Activated CD4-positive, alpha-beta T cell treated with anti-CD3 and anti-CD28 coated beads, Interleukin-2, amount 10 ng/mL, durations not matched to agents 24 days and 14 days (primary cell): ENCODE data around the gene FAM47A. TPM values are rescaled to one million over a fixed set of nuclear protein-coding genes. Genes with fewer than 3 reads are reported as not detected.

Experiments
- DNase-seq: peaks from one replicate; pipeline ENCODE4 v3.0.0; 2022
- H3K27ac Mint-ChIP-seq: one replicate; pipeline ENCODE4 v1.8.0; 2022; ENCODE audit warnings: mild to moderate bottlenecking, mixed read lengths
- H3K27me3 Mint-ChIP-seq: one replicate; pipeline ENCODE4 v1.8.0; 2022; ENCODE audit warnings: mixed read lengths
- H3K36me3 Mint-ChIP-seq: one replicate; pipeline ENCODE4 v1.8.0; 2022; ENCODE audit warnings: low read depth, mild to moderate bottlenecking, mixed read lengths
- H3K4me1 Mint-ChIP-seq: one replicate; pipeline ENCODE4 v1.8.0; 2021; ENCODE audit warnings: mixed read lengths
- H3K4me3 Mint-ChIP-seq: one replicate; pipeline ENCODE4 v1.8.0; 2022; ENCODE audit warnings: mild to moderate bottlenecking, moderate library complexity, mixed read lengths
- H3K9me3 Mint-ChIP-seq: one replicate; pipeline ENCODE4 v1.8.0; 2021; ENCODE audit warnings: mixed read lengths
- intact Hi-C: fragments of 100-400 bp; cut with micrococcal nuclease; formaldehyde crosslinking; loops from one replicate; pipeline ENCODE4 v1.15.1; 2023
- total RNA-seq: library from RNA; stranded (reverse); gene quantifications from 2 replicates; pipeline ENCODE4 v1.2.3, GENCODE V29; 2022

The FAM47A gene
- not detected in 2 replicates for total RNA-seq

DNA sequence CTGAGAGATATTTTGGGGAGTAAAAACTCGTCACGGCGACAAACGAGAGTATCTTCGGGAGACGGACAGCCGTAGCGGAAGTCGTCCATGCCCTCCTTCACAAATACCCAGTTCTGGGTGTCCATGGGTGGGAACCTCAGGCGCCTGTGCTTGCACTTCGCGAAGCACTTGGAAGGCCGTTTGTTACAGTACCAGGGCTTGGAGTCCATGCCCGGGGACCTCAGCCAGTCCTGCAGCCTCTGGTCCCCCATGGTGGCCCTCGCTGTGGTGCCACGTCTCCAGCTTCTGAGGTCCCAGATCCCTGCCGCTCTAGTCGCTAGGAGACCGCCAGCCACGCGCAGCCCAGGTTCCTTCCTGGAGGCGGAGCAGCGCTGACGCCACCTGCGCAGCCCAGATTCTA, at the start of gene FAM47A:
Gene FAM47A (minus strand): TSS at position 287 of the 400 bp plus-strand sequence. CDS start 36 bp downstream, at position 251.
- H3K27ac Mint-ChIP-seq = no peak within 1 kb of the TSS
- no peaks in the 10 kb centered on the region for H3K36me3 Mint-ChIP-seq
- no peak for DNase-seq
- no peak within 1 kb of the TSS for H3K4me3 Mint-ChIP-seq
- no peaks in the 10 kb centered on the region for H3K9me3 Mint-ChIP-seq
- no peaks in the 10 kb centered on the region for H3K4me1 Mint-ChIP-seq
- intact Hi-C loops = no loop called here
- no peaks in the 10 kb centered on the region for H3K27me3 Mint-ChIP-seq

DNA sequence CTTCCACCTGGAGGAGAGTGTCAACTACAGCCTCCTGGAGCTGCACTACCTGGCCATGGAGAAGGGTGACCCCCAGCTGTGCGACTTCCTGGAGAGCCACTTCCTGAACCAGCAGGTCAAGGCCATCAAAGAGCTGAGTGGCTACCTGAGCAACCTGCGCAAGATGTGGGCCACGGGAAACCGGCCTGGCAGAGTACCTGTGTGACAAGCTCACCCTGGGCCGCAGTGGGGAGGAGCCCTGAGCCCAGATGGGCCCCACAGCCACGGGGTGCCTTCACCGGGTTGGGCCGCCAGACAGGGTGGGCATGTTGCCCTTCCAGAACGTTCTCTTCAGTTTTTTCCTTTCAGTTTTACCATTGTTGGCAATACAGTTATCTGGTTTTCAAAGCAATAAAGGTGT, 15.2 kb upstream of the FAM47A start:
- peaks cover 3% of the 10 kb centered on the region for H3K9me3 Mint-ChIP-seq
- intact Hi-C loops = no loop called here
- DNase-seq = no peak
- H3K27me3 Mint-ChIP-seq = no peaks in the 10 kb centered on the region
- no peaks in the 10 kb centered on the region for H3K36me3 Mint-ChIP-seq
- H3K4me1 Mint-ChIP-seq = no peaks in the 10 kb centered on the region
- H3K4me3 Mint-ChIP-seq = no peak overlapping the region
- H3K27ac Mint-ChIP-seq = no peak overlapping the region

DNA sequence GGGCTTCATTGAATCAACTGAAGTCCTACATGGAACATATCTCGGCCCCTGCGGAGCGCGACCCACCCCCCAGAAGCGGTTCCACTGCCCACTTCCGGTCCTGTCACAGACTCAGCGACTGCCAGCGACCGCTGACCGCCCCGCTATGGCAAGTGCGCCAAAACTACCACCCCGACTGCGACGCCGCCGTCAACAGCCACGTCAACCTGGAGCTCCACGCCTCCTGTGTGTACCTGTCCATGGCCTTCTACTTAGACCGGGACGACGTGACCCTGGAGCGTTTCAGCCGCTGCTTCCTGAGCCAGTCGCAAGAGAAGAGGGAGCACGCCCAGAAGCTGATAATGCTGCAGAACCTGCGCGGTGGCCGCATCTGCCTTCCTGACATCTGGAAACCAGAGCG, 14.8 kb upstream of the FAM47A start:
- Mint-ChIP-seq H3K9me3 (peaks cover 3% of the 10 kb centered on the region), H3K36me3 (no peaks in the 10 kb centered on the region), H3K4me1 (no peaks in the 10 kb centered on the region), H3K4me3 (no peak overlapping the region), H3K27ac (no peak overlapping the region), H3K27me3 (no peaks in the 10 kb centered on the region)
- intact Hi-C loops = no loop called here
- no peak for DNase-seq

DNA sequence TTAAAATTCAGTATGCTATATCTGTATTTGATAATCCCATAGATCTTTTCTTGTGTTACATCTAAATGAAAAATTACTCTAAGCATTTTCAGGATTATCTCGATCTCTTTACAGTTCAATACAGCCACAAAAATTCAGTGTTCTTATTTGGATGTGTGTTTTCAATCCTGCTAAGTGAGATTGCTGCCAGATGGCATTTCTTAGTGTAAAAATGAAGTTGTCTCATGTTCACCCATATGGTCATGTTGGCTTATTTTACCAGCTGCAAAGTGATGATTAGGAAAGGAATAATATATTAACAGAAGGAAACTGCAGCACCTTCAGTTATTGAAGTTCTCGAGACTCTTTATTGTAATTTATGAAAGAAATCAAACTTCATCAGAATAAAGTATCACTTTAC, 12.1 kb upstream of the FAM47A start:
- Mint-ChIP-seq H3K36me3 (no peaks in the 10 kb centered on the region), H3K4me1 (no peaks in the 10 kb centered on the region), H3K9me3 (peaks cover 3% of the 10 kb centered on the region), H3K27me3 (no peaks in the 10 kb centered on the region), H3K4me3 (no peak overlapping the region), H3K27ac (no peak overlapping the region)
- intact Hi-C loops = no loop called here
- no peak for DNase-seq

DNA sequence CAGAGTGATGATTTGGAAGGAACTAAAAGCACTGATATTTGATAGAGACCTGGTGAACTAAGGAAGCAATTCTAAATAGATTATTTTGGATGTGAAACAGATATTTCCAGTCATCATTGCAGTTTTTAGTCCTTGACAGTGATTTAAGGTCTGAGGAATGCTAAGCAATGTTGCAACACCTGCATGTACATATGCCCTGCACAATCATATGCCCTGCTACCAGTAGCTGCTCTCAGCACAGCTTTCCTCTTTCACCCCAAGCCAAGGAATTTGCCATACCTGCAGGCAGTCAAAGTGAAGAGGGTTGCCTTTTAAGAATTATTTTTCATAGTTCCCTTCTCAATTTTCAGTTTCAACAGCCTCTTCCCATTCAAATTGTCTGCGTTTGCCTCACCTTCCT, 8.7 kb upstream of the FAM47A start:
- Mint-ChIP-seq H3K4me3 (no peak overlapping the region), H3K9me3 (peaks cover 3% of the 10 kb centered on the region), H3K4me1 (no peaks in the 10 kb centered on the region), H3K27me3 (no peaks in the 10 kb centered on the region), H3K27ac (no peak overlapping the region), H3K36me3 (no peaks in the 10 kb centered on the region)
- DNase-seq = no peak
- intact Hi-C loops = no loop called here

DNA sequence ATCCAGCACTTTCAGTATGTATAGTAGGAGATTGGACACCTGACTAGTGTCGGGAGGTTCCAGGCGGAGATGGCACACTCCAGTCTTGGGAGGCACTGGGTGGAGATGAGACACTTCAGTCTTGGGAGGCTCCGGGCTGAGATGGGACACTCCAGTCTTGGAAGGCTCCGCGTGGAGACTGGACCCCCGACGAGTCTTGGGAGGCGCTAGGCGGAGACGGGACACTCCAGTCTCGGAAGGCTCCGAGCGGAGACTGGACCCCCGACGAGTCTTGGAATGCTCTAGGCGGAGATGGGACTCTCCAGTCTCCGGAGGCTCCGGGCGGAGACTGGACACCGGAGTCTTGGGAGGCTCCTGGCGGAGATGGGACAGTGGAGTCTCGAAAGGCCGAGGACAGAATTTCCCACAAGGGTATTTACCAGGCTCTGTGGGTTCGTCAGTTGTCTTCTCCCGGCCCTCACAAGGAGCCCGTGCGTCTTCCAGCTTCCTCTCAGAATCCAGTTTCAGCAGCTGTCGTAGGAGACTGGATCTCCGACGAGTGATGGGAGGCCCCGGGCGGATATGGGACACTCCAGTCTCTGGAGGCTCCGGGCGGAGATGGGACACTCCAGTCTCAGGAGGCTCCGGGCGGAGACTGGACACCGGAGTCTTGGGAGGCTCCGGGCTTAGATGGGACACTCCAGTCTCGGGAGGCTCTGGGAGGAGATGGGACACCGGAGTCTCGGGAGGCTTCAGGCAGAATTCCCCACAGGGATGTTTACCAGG, 952 bp downstream of the FAM47A start:
- no peak for DNase-seq
- H3K27ac Mint-ChIP-seq = no peak overlapping the region
- H3K4me3 Mint-ChIP-seq = no peak overlapping the region
- H3K27me3 Mint-ChIP-seq = no peaks in the 10 kb centered on the region
- no peaks in the 10 kb centered on the region for H3K9me3 Mint-ChIP-seq
- intact Hi-C loops = no loop called here
- no peaks in the 10 kb centered on the region for H3K4me1 Mint-ChIP-seq
- no peaks in the 10 kb centered on the region for H3K36me3 Mint-ChIP-seq

DNA sequence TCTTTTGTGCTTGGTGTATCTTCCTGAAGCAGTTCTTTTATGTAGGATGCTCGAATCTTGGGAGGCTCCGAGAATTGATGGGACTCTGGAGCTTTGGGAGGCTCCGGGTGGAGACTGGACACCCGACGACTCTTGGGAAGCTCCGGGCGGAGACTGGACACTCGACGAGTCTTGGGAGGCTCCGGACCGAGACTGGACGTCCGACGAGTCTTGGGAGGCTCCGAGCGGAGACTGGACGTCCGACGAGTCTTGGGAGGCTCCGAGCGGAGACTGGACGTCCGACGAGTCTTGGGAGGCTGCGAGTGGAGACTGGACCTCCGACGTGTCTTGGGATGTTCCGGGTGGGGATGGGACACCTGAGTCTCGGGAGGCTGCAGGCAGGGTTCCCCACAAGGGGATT, 1.6 kb downstream of the FAM47A start:
- H3K36me3 Mint-ChIP-seq = no peaks in the 10 kb centered on the region
- no peaks in the 10 kb centered on the region for H3K9me3 Mint-ChIP-seq
- intact Hi-C loops = no loop called here
- no peak for DNase-seq
- no peak overlapping the region for H3K4me3 Mint-ChIP-seq
- H3K4me1 Mint-ChIP-seq = no peaks in the 10 kb centered on the region
- H3K27me3 Mint-ChIP-seq = no peaks in the 10 kb centered on the region
- no peak overlapping the region for H3K27ac Mint-ChIP-seq

DNA sequence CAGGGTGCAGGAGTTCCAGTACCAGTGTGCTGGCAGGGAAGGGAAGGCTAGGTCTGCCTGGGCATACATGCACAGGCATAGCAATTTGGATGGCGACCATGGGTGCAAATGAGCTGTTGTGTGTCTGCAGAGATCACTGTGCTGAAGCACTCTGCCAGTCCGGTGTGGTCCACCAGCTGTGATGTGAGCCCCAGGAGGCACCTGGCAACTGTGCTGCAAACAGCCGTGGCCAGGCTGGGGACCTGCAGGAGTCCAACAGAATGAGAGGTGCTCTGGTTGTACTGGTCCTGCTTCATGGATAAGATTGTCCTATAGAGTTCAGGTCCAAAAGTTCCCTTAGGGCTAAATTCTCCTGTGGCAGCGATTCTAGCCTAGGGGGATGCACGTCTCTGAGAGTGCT, 6.1 kb downstream of the FAM47A start:
- H3K4me3 Mint-ChIP-seq = no peak overlapping the region
- no peak for DNase-seq
- intact Hi-C loops = no loop called here
- H3K4me1 Mint-ChIP-seq = no peaks in the 10 kb centered on the region
- no peaks in the 10 kb centered on the region for H3K36me3 Mint-ChIP-seq
- no peaks in the 10 kb centered on the region for H3K27me3 Mint-ChIP-seq
- no peak overlapping the region for H3K27ac Mint-ChIP-seq
- H3K9me3 Mint-ChIP-seq = no peaks in the 10 kb centered on the region

DNA sequence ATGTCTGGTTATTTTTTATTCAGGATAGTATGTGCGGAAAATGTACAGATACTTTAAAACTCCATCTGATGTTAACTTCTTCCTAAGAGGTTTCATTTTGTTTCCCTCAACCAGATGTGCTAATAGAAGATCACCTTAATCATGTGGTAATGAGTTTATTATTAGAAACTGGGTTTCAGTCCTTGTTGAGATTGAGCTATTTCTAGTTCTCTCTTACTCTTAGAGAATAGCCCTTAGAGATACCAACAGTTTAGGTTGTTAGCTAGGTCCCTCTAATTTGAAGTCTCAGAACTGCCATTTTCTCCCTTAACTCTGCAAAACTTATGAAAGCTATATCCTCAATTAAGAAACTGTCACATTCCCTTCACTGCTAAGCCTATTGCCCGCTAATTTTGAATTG, 13.0 kb downstream of the FAM47A start:
- Mint-ChIP-seq H3K27me3 (no peaks in the 10 kb centered on the region), H3K4me3 (no peak overlapping the region), H3K9me3 (no peaks in the 10 kb centered on the region), H3K27ac (no peak overlapping the region), H3K36me3 (no peaks in the 10 kb centered on the region), H3K4me1 (no peaks in the 10 kb centered on the region)
- DNase-seq = no peak
- intact Hi-C loops = no loop called here

DNA sequence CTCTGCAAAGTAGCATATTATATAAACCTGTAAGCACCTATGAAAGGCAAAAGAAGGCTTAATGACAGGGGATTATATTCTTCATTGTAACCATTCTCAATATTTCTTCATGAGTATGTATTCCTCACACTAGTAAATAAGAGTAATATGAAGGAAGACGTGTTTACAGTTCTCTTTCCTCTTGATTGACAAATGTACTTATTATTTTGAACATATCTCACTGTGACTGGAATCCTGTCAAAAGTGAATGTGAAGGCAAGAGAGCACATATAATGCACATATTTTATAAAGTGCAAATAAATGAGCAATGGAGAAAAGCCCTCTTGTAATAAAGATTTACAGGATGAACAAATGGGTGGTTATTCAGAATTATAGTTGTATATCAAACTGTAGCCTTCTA, 19.7 kb downstream of the FAM47A start:
- Mint-ChIP-seq H3K27ac (no peak overlapping the region), H3K4me3 (no peak overlapping the region), H3K4me1 (no peaks in the 10 kb centered on the region)

More for the DNA sequence above, 19.7 kb downstream of the FAM47A start:
- H3K36me3 Mint-ChIP-seq = no peaks in the 10 kb centered on the region
- H3K27me3 Mint-ChIP-seq = no peaks in the 10 kb centered on the region
- no peaks in the 10 kb centered on the region for H3K9me3 Mint-ChIP-seq
- intact Hi-C loops = no loop called here
- DNase-seq = no peak
